SJCRH30 (cell line): ENCODE results near the gene CHDH. TPM values are rescaled to one million over a fixed set of nuclear protein-coding genes. Genes with fewer than 3 reads are reported as not detected.

Experiments
- DNase-seq, 2 experiments: peaks; one replicate each; pipeline ENCODE4 v3.0.0-alpha.2; 2015 to 2020
- H3K27ac ChIP-seq: fragments of 250-450 bp; sonication (Bioruptor Pico); 2 replicates; pipeline ENCODE4 v1.5.1; 2020; ENCODE audit warnings: mild to moderate bottlenecking, moderate library complexity
- H3K27me3 ChIP-seq: fragments of 250-450 bp; sonication (Bioruptor Pico); 2 replicates; pipeline ENCODE4 v1.5.1; 2020; ENCODE audit warnings: mild to moderate bottlenecking, moderate library complexity
- H3K36me3 ChIP-seq: fragments of 250-450 bp; sonication (Bioruptor Pico); 2 replicates; pipeline ENCODE4 v1.5.1; 2020; ENCODE audit warnings: mild to moderate bottlenecking, moderate library complexity
- H3K4me1 ChIP-seq: fragments of 250-450 bp; sonication (Bioruptor Pico); 2 replicates; pipeline ENCODE4 v1.5.1; 2020; ENCODE audit warnings: mild to moderate bottlenecking, moderate library complexity
- H3K4me3 ChIP-seq: fragments of 250-450 bp; sonication (Bioruptor Pico); 2 replicates; pipeline ENCODE4 v1.5.1; 2020; ENCODE audit warnings: mild to moderate bottlenecking, moderate library complexity
- H3K9me3 ChIP-seq: fragments of 250-450 bp; sonication (Bioruptor Pico); replicated peaks from 2 replicates; pipeline ENCODE4 v1.5.1; 2020; ENCODE audit warnings: mild to moderate bottlenecking, moderate library complexity
- total RNA-seq: library from RNA; depleted of rRNA; stranded (reverse); fragments of >200 nt; shearing (Covaris generic); gene quantifications from 2 replicates; pipeline ENCODE4 v1.2.3, GENCODE V29; 2014; rRNA removed

Gene CHDH
- total RNA-seq, 1 experiment from 2014 or later = 0.42 TPM

GRCh38 chr3:53763353-53763752, 82.9 kb downstream of the CHDH start:
- Histone ChIP-seq H3K4me3 (no peak overlapping the region), H3K36me3 (no peaks in the 10 kb centered on the region), H3K9me3 (no peaks in the 10 kb centered on the region), H3K27me3 (no peaks in the 10 kb centered on the region; the same call in 1 of the 2 replicates), H3K27ac (no peak overlapping the region), H3K4me1 (no peaks in the 10 kb centered on the region)
- DNase-seq = no peak

Other genes starting within 250 kb of the CHDH start
- gene IL17RB, start 149 bp upstream of the CHDH start, total RNA-seq = not detected in 2 replicates
- gene ACTR8, start 35.7 kb upstream of the CHDH start, total RNA-seq = 20.3 and 21.6 TPM in 2 replicates
- gene SELENOK, start 45.4 kb upstream of the CHDH start, total RNA-seq = 42.8 and 44.1 TPM in 2 replicates